Mucosa of gallbladder (tissue), 1 donor: ENCODE data around the gene VPS4A. TPM values are rescaled to one million over a fixed set of nuclear protein-coding genes. Genes with fewer than 3 reads are reported as not detected.

Experiments used
- DNase-seq: peaks from one replicate; pipeline ENCODE4 v3.0.0-alpha.2; 2020; ENCODE audit warnings: low spot score
- total RNA-seq: library from RNA; stranded (reverse); gene quantifications from one replicate; pipeline ENCODE4 v1.2.1, GENCODE V29; 2021
- donor health status: DM: no; HTN: no; CAD: no.

VPS4A gene
- total RNA-seq, 1 donor from 2014 or later, result 29.8 TPM

DNA sequence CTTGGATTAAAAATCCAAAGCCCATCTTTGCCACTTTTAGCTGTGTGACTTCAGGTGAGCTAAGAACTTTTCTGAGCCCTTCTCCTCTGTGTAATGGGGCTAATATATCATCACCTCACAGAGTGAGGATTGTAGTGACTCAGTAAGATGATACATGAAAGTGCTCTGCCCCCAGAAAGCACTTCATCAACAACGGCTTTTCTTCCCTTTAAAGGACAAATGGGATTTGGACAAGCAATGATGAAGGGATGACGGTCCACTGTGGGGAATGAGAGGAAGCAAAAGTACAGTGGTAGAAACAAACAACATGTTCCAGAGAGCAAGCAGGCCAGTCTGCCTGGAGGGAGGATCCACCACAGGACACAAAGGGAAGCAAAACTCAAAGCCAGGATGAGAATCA, 54.8 kb downstream of the VPS4A start:
- no peak for DNase-seq

GRCh38 chr16:69366431-69366830, 55.3 kb downstream of the VPS4A start:
- DNase-seq, result no peak

- DNase-seq, result no peak
Observed at GRCh38 chr16:69367980-69368379, 56.8 kb downstream of the VPS4A start.

DNA sequence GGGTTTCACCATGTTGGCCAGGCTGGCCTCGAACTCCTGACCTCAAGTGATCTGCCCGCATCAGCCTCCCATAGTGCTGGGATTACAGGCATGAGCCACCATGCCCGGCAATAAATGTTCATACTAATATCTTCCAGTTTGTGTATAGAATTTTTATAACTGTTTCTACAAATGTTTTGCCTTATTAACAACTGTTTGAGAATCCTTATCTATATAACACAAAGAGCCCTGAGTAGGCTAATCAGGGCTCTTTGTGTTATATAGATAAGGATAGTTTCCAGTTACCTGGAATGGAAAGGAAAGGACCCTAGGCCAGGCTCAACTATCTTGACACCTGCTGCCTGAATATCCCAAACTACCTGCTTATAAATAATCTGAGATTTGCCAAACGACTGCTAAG, 57.7 kb downstream of the VPS4A start:
- DNase-seq, result no peak

DNA sequence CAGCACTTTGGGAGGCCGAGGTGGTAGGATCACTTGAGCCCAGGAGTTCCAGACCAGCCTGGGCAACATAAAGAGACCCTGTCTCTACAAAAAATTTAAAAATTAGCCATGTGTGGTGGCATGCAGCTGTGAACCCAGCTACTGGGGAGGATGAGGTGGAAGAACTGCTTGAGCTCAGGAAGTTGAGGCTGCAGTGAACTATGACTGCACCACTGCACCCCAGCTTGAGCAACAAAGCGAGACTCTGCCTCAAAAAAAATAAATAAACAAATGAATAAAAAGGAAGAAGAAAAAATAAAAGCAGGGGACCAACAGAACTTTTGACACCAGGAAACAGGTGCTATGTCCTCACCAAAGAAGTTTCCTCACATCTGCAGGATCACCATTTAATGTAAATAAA, 60.4 kb downstream of the VPS4A start:
- no peak for DNase-seq

DNA sequence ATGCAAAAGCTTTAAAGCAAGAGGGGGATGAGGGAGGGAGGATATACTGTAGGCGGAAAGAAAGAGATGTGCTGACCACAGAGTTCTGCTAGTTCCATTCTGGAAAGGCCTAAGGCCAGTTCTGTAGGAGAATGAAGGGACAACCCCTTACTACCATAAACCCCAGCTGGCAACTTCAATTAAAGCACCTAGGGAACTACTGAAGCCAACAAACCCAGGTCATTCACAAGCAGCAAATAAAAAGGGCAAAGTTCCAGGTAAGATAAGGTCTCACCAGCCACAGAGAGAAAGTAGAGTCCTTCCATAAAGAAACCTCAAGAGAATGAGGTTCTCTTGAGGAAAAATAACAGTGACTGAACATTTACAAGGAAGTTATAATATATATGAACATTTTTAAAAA, 61.9 kb downstream of the VPS4A start:
- DNase-seq, result no peak

Other genes starting within 250 kb of the VPS4A start
- gene HAS3, start 205.7 kb upstream of the VPS4A start, total RNA-seq, result 1.2 TPM
- gene CHTF8, start 178.8 kb upstream of the VPS4A start, total RNA-seq, result 98.0 TPM
- gene UTP4, start 178.7 kb upstream of the VPS4A start, total RNA-seq, result 26.0 TPM
- gene SNTB2, start 124.2 kb upstream of the VPS4A start, total RNA-seq, result 43.8 TPM
- 13.8 TPM for gene PDF, start 19.2 kb downstream of the VPS4A start, total RNA-seq
- 42.7 TPM for gene COG8, start 28.2 kb downstream of the VPS4A start, total RNA-seq
- gene NIP7, start 28.4 kb downstream of the VPS4A start, total RNA-seq, result 14.7 TPM
- gene TMED6, start 40.4 kb downstream of the VPS4A start, total RNA-seq, result 1.0 TPM
- gene TERF2, start 74.7 kb downstream of the VPS4A start, total RNA-seq, result 28.6 TPM
- 84.7 TPM for gene CYB5B, start 113.3 kb downstream of the VPS4A start, total RNA-seq